CD4-positive, alpha-beta memory T cell (primary cell): ENCODE results near the gene FOXN4. TPM values are rescaled to one million over a fixed set of nuclear protein-coding genes. Genes with fewer than 3 reads are reported as not detected.

ENCODE experiments used
- CTCF ChIA-PET: fragments of 350-600 bp; sonication (Branson Sonifier 250); formaldehyde crosslinking; loops from one replicate; lab custom pipeline; 2021; ENCODE audit warnings: inconsistent platforms; ENCODE audit not compliant: partially characterized antibody; lab: Charles Lee
- POLR2A ChIA-PET: fragments of 350-600 bp; sonication (Branson Sonifier 250); formaldehyde crosslinking; loops from one replicate; lab custom pipeline; 2021; ENCODE audit not compliant: partially characterized antibody; lab: Charles Lee
- DNase-seq, 5 donors: peaks; one replicate each; pipeline versions ENCODE4 v3.0.0 to v3.0.0-alpha.2; 2020 to 2022; ENCODE audit warnings: mixed read lengths in 1 of 5
- H3K27ac ChIP-seq: one replicate; pipeline ENCODE4 v1.7.0; 2013; ENCODE audit warnings: low read depth, low read length
- H3K27me3 ChIP-seq: 2 replicates; pipeline ENCODE4 v1.7.0; 2013; ENCODE audit warnings: mild to moderate bottlenecking, low read length, moderate library complexity; ENCODE audit not compliant: insufficient read depth
- H3K36me3 ChIP-seq: 2 replicates; pipeline ENCODE4 v1.7.0; 2013; ENCODE audit warnings: mild to moderate bottlenecking, low read length, moderate library complexity; ENCODE audit not compliant: insufficient read depth
- H3K4me1 ChIP-seq: 2 replicates; pipeline ENCODE4 v1.7.0; 2013; ENCODE audit warnings: mild to moderate bottlenecking, low read length, moderate library complexity; ENCODE audit not compliant: insufficient read depth
- H3K4me3 ChIP-seq, 2 donors: one replicate each; pipeline ENCODE4 v1.7.0; 2013; ENCODE audit warnings: low read length in 2 of 2, mild to moderate bottlenecking in 1 of 2
- H3K9me3 ChIP-seq, 2 donors: one replicate each; pipeline ENCODE4 v1.7.0; 2013; ENCODE audit warnings: low read length in 2 of 2, control low read depth in 1 of 2; ENCODE audit not compliant: control insufficient read depth in 1 of 2
- H3K27ac Mint-ChIP-seq, 7 donors: one replicate each; pipeline ENCODE4 v1.8.0; 2020 to 2021; ENCODE audit warnings: mixed read lengths in 7 of 7, mild to moderate bottlenecking in 6 of 7, inconsistent platforms in 3 of 7, moderate library complexity in 3 of 7
- H3K27me3 Mint-ChIP-seq, 2 donors: one replicate each; pipeline ENCODE4 v1.8.0; 2020 to 2021; ENCODE audit warnings: mixed read lengths in 2 of 2
- H3K36me3 Mint-ChIP-seq, 2 donors: one replicate each; pipeline ENCODE4 v1.8.0; 2020 to 2021; ENCODE audit warnings: mixed read lengths in 2 of 2, inconsistent platforms in 1 of 2, mild to moderate bottlenecking in 1 of 2
- H3K4me1 Mint-ChIP-seq, 4 donors: one replicate each; pipeline ENCODE4 v1.8.0; 2020 to 2021; ENCODE audit warnings: mixed read lengths in 4 of 4, mild to moderate bottlenecking in 1 of 4
- H3K4me3 Mint-ChIP-seq, 8 donors: one replicate each; pipeline ENCODE4 v1.8.0; 2020 to 2021; ENCODE audit warnings: mixed read lengths in 8 of 8, mild to moderate bottlenecking in 7 of 8, moderate library complexity in 6 of 8, inconsistent platforms in 3 of 8
- H3K9me3 Mint-ChIP-seq, 8 donors: one replicate each; pipeline ENCODE4 v1.8.0; 2020 to 2021; ENCODE audit warnings: mixed read lengths in 8 of 8, mild to moderate bottlenecking in 5 of 8, inconsistent platforms in 3 of 8, moderate library complexity in 1 of 8
- intact Hi-C: fragments of 100-400 bp; cut with micrococcal nuclease; formaldehyde crosslinking; loops from one replicate; pipeline ENCODE4 v1.15.1; 2023
- polyA plus RNA-seq, 2 donors: library from polyadenylated mRNA; unstranded; fragments of 300-500 nt; fragmentation: Illumina TruSeq; gene quantifications; one replicate each; pipeline ENCODE4 v1.2.3, GENCODE V29; 2021
- total RNA-seq, 2 experiments: library from RNA; stranded (reverse); gene quantifications; one replicate each; pipeline ENCODE4 v1.2.3, GENCODE V29; 2021

Gene FOXN4, protein sequence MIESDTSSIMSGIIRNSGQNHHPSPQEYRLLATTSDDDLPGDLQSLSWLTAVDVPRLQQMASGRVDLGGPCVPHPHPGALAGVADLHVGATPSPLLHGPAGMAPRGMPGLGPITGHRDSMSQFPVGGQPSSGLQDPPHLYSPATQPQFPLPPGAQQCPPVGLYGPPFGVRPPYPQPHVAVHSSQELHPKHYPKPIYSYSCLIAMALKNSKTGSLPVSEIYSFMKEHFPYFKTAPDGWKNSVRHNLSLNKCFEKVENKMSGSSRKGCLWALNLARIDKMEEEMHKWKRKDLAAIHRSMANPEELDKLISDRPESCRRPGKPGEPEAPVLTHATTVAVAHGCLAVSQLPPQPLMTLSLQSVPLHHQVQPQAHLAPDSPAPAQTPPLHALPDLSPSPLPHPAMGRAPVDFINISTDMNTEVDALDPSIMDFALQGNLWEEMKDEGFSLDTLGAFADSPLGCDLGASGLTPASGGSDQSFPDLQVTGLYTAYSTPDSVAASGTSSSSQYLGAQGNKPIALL
- total RNA-seq: not detected
- polyA plus RNA-seq: not detected

DNA sequence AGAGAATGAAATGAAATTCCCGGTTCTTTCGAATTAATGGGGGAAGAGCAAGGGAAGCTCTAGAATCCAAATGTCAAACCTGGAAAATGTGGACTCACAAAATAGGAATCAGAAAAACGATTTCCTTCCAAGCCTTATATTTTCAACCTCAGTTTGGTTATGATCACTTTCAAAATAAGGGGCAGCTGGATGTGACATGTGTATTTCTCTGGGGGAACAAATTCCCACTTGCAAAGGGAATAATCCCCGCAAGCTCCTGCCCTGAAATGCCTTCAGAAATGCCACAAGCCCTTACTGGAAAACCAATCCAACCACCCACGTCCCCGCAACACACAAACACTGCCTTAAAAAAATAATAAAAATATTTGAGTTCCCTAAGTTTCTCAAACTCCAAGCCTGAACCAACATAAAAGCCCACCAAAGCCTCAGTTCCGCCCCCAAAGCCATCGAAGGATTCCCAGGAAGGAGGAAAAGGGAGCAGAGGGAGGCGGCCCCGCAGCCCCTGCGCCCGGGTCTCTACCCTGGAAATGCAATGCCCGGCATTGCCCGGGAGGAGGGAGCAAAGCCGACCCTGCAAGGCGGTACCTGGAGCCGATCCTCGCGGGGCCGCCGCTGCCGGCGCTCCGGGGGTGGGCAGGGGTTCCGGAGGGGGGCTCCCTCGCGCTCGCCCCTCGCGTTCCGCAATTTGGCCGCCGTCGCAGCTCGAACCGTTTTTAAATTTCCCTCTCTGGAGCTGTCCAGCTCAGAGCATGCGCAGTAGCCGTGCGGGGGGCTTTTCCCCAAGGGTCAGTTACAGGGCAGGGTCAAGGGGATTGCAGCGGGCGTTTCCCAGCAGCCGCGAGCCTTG is at the start of gene FOXN4:
Gene FOXN4 (minus strand): TSS at position 751 of the 847 bp plus-strand sequence. CDS start 963 bp downstream, outside the sequence.
- DNase-seq: no peak
- Mint-ChIP-seq H3K4me3 (peak within 1 kb of the TSS; percentile 69 to 88 (median 86)), H3K36me3 (no peaks in the 10 kb centered on the region), H3K27ac (no peak within 1 kb of the TSS), H3K27me3 (peaks cover 50 to 54% of the 10 kb centered on the region in 2 donors), H3K4me1 (peaks cover 5 to 14% (median 11%) of the 10 kb centered on the region in 4 donors), H3K9me3 (peaks cover 0 to 2% (median 0%) of the 10 kb centered on the region in 8 donors)
- intact Hi-C loops: no loop called here
- H3K9me3 ChIP-seq: no peaks in the 10 kb centered on the region
- no peaks in the 10 kb centered on the region for H3K36me3 ChIP-seq
- ChIA-PET POLR2A (no interaction called here), CTCF (no interaction called here)
- peaks cover 9% of the 10 kb centered on the region for H3K4me1 ChIP-seq
- H3K27me3 ChIP-seq: peaks cover 19% of the 10 kb centered on the region
- peak within 1 kb of the TSS in 1 of 2 donors; percentile 43 for H3K4me3 ChIP-seq
- no peak within 1 kb of the TSS for H3K27ac ChIP-seq

DNA sequence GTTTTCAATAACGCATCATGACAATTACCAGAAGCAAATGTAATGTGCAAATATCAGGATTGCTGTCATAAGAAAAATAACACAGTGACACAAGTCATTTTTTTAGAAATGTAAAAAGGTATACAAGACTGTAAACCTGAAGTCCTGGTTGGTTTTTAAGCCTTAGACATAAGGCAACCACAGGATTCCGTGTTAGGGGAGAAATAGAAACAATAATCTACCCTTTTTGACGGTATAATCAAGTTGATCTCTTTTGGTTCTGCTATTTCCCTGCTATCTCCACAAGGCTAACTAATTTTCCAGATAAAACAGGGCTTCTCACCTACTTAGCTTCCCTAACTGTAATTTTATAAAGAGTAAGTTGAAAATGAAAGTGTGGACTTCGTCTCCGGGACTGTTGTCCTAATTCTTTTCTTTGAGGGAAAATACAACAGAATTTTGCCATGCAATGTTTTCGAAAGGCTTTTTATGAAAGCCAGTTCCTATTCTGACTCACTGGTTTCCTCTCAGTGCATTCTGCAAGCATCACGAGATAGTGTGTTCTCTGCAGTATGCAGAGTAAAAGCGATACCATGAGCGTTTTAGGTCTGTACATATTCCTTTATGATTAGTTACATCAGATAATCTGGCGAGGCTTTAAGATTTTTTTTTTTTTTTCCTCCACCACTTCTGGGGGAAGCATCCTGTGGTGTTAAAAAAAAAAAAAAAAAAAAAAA is 49.2 kb upstream of the FOXN4 start:
- peaks cover 4 to 8% (median 8%) of the 10 kb centered on the region in 4 donors for H3K4me1 Mint-ChIP-seq
- no peak overlapping the region for H3K27ac ChIP-seq
- H3K36me3 ChIP-seq: no peaks in the 10 kb centered on the region
- H3K27me3 Mint-ChIP-seq: peaks cover 7 to 12% of the 10 kb centered on the region in 2 donors
- H3K4me3 Mint-ChIP-seq: peak overlapping the region; percentile 56 to 83 (median 73)
- no peaks in the 10 kb centered on the region for H3K9me3 Mint-ChIP-seq
- no peaks in the 10 kb centered on the region for H3K4me1 ChIP-seq
- no peak for DNase-seq
- H3K4me3 ChIP-seq: no peak overlapping the region
- CTCF ChIA-PET: no interaction called here
- H3K27ac Mint-ChIP-seq: peak overlapping the region in 1 of 7 donors; percentile 7
- H3K9me3 ChIP-seq: no peaks in the 10 kb centered on the region
- POLR2A ChIA-PET: no interaction called here
- intact Hi-C loops: no loop called here
- H3K36me3 Mint-ChIP-seq: no peaks in the 10 kb centered on the region
- H3K27me3 ChIP-seq: no peaks in the 10 kb centered on the region

DNA sequence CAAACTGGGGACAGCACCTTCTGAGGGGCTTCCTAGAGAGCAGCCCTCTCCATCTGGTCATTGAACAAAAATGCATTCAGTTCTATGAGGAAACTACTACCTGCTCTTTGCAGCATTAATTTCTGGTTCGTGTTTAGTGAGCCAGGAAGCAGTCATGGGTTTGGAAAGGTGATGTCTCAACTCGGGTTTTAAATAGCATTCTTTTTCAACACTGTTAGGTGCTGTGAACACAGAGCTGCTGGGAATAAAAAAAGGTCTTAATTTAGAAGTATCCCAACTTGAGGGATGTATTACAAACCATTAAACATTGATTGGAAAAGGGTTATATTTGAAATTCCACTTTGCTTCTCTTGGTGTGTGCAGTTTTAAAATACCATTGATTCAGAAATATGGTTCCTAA is 47.9 kb upstream of the FOXN4 start:
- H3K36me3 Mint-ChIP-seq: no peaks in the 10 kb centered on the region
- H3K36me3 ChIP-seq: no peaks in the 10 kb centered on the region
- H3K9me3 Mint-ChIP-seq: no peaks in the 10 kb centered on the region
- CTCF ChIA-PET: interaction anchor here (1.1 kb wide), 1 partner anchor 241 kb away, joined by 3 read pairs; no protein-coding TSS in a partner anchor
- H3K4me3 ChIP-seq: no peak overlapping the region
- no peak overlapping the region for H3K27ac ChIP-seq
- no peak for DNase-seq
- intact Hi-C loops: no loop called here
- H3K4me1 Mint-ChIP-seq: peaks cover 4 to 8% (median 8%) of the 10 kb centered on the region in 4 donors
- H3K27me3 ChIP-seq: no peaks in the 10 kb centered on the region
- H3K9me3 ChIP-seq: no peaks in the 10 kb centered on the region
- no peaks in the 10 kb centered on the region for H3K4me1 ChIP-seq
- POLR2A ChIA-PET: no interaction called here
- H3K4me3 Mint-ChIP-seq: no peak overlapping the region
- no peak overlapping the region for H3K27ac Mint-ChIP-seq
- H3K27me3 Mint-ChIP-seq: peaks cover 3 to 17% of the 10 kb centered on the region in 2 donors

DNA sequence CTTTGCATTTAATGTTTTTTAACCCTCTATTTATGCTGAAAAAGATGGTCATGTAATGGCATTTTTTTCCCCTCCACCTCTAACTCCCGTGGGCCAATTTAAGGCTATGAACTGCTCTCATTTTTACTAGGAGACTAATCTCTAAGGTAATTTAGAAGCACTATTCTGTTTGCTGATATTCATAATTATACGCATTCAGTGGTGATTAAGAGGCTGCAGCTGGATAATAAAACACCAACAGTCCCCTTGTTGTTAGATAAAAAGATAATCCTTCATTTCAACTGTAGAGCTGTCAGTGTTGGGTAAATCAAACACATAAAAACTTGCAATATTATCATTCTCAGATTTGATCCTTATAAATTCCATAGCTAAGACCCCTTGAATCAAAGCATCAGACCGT is 47.5 kb upstream of the FOXN4 start:
- Histone ChIP-seq H3K27ac (no peak overlapping the region), H3K4me1 (no peaks in the 10 kb centered on the region), H3K36me3 (no peaks in the 10 kb centered on the region), H3K27me3 (no peaks in the 10 kb centered on the region), H3K9me3 (no peaks in the 10 kb centered on the region), H3K4me3 (no peak overlapping the region)
- DNase-seq: no peak
- POLR2A ChIA-PET: no interaction called here
- CTCF ChIA-PET: interaction anchor here (1.1 kb wide), 1 partner anchor 241 kb away, joined by 3 read pairs; no protein-coding TSS in a partner anchor
- intact Hi-C loops: no loop called here
- H3K27me3 Mint-ChIP-seq: peaks cover 3 to 17% of the 10 kb centered on the region in 2 donors
- no peaks in the 10 kb centered on the region for H3K9me3 Mint-ChIP-seq
- peaks cover 4 to 8% (median 8%) of the 10 kb centered on the region in 4 donors for H3K4me1 Mint-ChIP-seq
- no peaks in the 10 kb centered on the region for H3K36me3 Mint-ChIP-seq
- peak overlapping the region in 1 of 7 donors; percentile 52 for H3K27ac Mint-ChIP-seq
- H3K4me3 Mint-ChIP-seq: no peak overlapping the region

DNA sequence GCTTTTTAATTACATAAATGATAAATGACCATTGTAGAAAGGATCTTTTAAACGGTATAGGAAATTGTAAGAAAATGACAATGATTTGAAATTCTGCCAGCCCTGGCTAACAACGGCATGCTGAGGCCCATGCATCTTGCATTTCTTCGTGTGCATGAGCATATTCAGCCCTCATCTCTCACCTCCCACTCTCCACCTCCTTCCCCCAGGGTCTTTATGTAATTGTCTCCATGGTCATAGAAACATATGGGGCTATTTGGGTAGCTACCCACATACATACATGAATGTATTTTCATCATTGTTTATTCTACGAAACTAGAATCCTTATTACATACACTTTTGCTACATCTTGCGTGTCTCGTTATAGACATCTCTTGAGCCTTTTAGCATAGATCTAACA is 43.1 kb upstream of the FOXN4 start:
- Mint-ChIP-seq H3K9me3 (no peaks in the 10 kb centered on the region), H3K4me1 (no peaks in the 10 kb centered on the region), H3K36me3 (no peaks in the 10 kb centered on the region), H3K4me3 (no peak overlapping the region), H3K27me3 (peaks cover 8 to 15% of the 10 kb centered on the region in 2 donors), H3K27ac (no peak overlapping the region)
- Histone ChIP-seq H3K9me3 (no peaks in the 10 kb centered on the region), H3K4me3 (no peak overlapping the region), H3K27me3 (no peaks in the 10 kb centered on the region), H3K4me1 (no peaks in the 10 kb centered on the region), H3K27ac (no peak overlapping the region), H3K36me3 (no peaks in the 10 kb centered on the region)
- POLR2A ChIA-PET: no interaction called here
- CTCF ChIA-PET: no interaction called here
- intact Hi-C loops: no loop called here
- DNase-seq: no peak

DNA sequence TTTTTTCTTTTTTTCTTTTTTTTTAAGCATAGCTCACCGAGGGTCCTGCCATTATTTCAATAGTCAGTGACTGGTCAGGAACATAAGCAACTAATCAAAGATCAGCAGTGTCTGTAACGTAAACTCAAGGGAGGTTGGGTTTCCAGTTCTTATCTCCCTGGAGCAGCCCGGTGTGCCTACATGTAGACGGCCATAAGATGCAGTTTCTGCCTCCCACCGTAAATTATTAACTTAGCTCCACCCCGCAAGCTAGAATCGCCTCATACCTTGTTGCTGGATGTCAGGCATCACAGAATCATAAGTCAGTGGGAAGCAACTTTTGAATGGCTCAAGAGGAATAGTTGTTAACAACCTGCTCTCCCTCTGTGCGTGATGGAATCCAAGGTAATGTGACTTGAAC is 38.5 kb upstream of the FOXN4 start, which contains the start of gene MYO1H:
Gene MYO1H (plus strand): TSS at position 312 of the 400 bp plus-strand sequence. CDS start 61 bp downstream, at position 373.
- H3K27ac ChIP-seq: no peak within 1 kb of the TSS
- intact Hi-C loops: no loop called here
- CTCF ChIA-PET: no interaction called here

More for the DNA sequence above, 38.5 kb upstream of the FOXN4 start, which contains the start of gene MYO1H:
- Histone ChIP-seq H3K4me3 (no peak within 1 kb of the TSS), H3K4me1 (no peaks in the 10 kb centered on the region), H3K27me3 (no peaks in the 10 kb centered on the region), H3K36me3 (no peaks in the 10 kb centered on the region), H3K9me3 (no peaks in the 10 kb centered on the region)
- H3K27me3 Mint-ChIP-seq: peaks cover 11 to 16% of the 10 kb centered on the region in 2 donors
- H3K36me3 Mint-ChIP-seq: no peaks in the 10 kb centered on the region
- DNase-seq: no peak
- H3K4me3 Mint-ChIP-seq: no peak within 1 kb of the TSS
- POLR2A ChIA-PET: no interaction called here
- no peak within 1 kb of the TSS for H3K27ac Mint-ChIP-seq
- no peaks in the 10 kb centered on the region for H3K4me1 Mint-ChIP-seq
- H3K9me3 Mint-ChIP-seq: peaks cover 0 to 9% (median 0%) of the 10 kb centered on the region in 8 donors
